OCI-M1 (cell line): ENCODE results near the gene UBN1.

ENCODE experiments used
- DNase-seq: peaks from one replicate; lab custom pipeline; 2025; lab: John Stamatoyannopoulos, UW

Gene UBN1

GRCh38 chr16:4825196-4825595, 22.1 kb upstream of the UBN1 start:
- no peak for DNase-seq

- DNase-seq: no peak
Measured at GRCh38 chr16:4826526-4826925, 20.8 kb upstream of the UBN1 start.

GRCh38 chr16:4826980-4827379, 20.3 kb upstream of the UBN1 start:
- no peak for DNase-seq

GRCh38 chr16:4828567-4829321, 18.5 kb upstream of the UBN1 start:
- no peak for DNase-seq

GRCh38 chr16:4830408-4830807, 16.9 kb upstream of the UBN1 start:
- DNase-seq: no peak

GRCh38 chr16:4831616-4832015, 15.7 kb upstream of the UBN1 start:
- no peak for DNase-seq

- DNase-seq: no peak
Measured at GRCh38 chr16:4832698-4833343, 14.5 kb upstream of the UBN1 start.

- DNase-seq: no peak
Measured at GRCh38 chr16:4833584-4833983, 13.7 kb upstream of the UBN1 start.

GRCh38 chr16:4836727-4837126, 10.6 kb upstream of the UBN1 start:
- DNase-seq: no peak

GRCh38 chr16:4837733-4838501, 9.4 kb upstream of the UBN1 start:
- no peak for DNase-seq

- DNase-seq: no peak
Measured at GRCh38 chr16:4839942-4840341, 7.3 kb upstream of the UBN1 start.

- no peak for DNase-seq
Measured at GRCh38 chr16:4840984-4841383, 6.3 kb upstream of the UBN1 start.

- peak; percentile 59 for DNase-seq
Measured at GRCh38 chr16:4846503-4846900, 779 bp upstream of the UBN1 start.

- DNase-seq: peak; percentile 65
Measured at GRCh38 chr16:4847774-4848587, 700 bp downstream of the UBN1 start.

GRCh38 chr16:4850211-4850610, 2.9 kb downstream of the UBN1 start:
- peak; percentile 15 for DNase-seq

GRCh38 chr16:4852221-4852872, 5.1 kb downstream of the UBN1 start:
- peak; percentile 54 for DNase-seq

GRCh38 chr16:4855371-4855770, 8.1 kb downstream of the UBN1 start:
- DNase-seq: no peak

GRCh38 chr16:4855804-4856203, 8.5 kb downstream of the UBN1 start:
- DNase-seq: no peak

GRCh38 chr16:4859190-4859899, 12.1 kb downstream of the UBN1 start:
- no peak for DNase-seq

GRCh38 chr16:4859900-4860255, 12.6 kb downstream of the UBN1 start:
- no peak for DNase-seq

GRCh38 chr16:4860727-4861342, 13.6 kb downstream of the UBN1 start:
- DNase-seq: no peak
